Lower lobe of right lung (tissue), 2 donors: ENCODE measurements around the gene ANKRD44. TPM values are rescaled to one million over a fixed set of nuclear protein-coding genes. Genes with fewer than 3 reads are reported as not detected.

Experiments used
- ATAC-seq, 2 donors: fragments of 200-7000 bp; cut with Tn5 transposase; one replicate each; pipeline ENCODE4 v1.9.1; 2020 to 2022; ENCODE audit warnings: mild to moderate bottlenecking in 2 of 2, moderate library complexity in 2 of 2
- DNase-seq: peaks from one replicate; pipeline ENCODE4 v3.0.0-alpha.2; 2020
- H3K27ac ChIP-seq: fragments of 200-600 bp; one replicate; pipeline ENCODE4 v1.8.0; 2022
- H3K27me3 ChIP-seq: fragments of 200-600 bp; one replicate; pipeline ENCODE4 v1.8.0; 2022; ENCODE audit warnings: low read depth
- H3K36me3 ChIP-seq: fragments of 200-600 bp; one replicate; pipeline ENCODE4 v1.8.0; 2022; ENCODE audit warnings: mild to moderate bottlenecking
- H3K4me1 ChIP-seq: fragments of 200-600 bp; one replicate; pipeline ENCODE4 v1.8.0; 2022
- H3K4me3 ChIP-seq: fragments of 200-600 bp; one replicate; pipeline ENCODE4 v1.8.0; 2022; ENCODE audit warnings: mild to moderate bottlenecking
- H3K9me3 ChIP-seq: fragments of 200-600 bp; one replicate; pipeline ENCODE4 v1.8.0; 2022
- intact Hi-C: fragments of 100-400 bp; cut with DNase I; formaldehyde crosslinking; loops from one replicate; pipeline ENCODE4 v1.11.0; 2022
- total RNA-seq: library from RNA; stranded (reverse); fragmentation: NEBNext Ultra II Directional; extraction: Animal tissue kit (Norgen Biotek cat#: 25700); gene quantifications from one replicate; pipeline ENCODE4 v1.2.1, GENCODE V29; 2021
- TF ChIP-seq, protein P1 (sequence below): fragments of 200-600 bp; IDR thresholded peaks from one replicate; pipeline ENCODE4 v1.8.0; 2022; ENCODE audit warnings: antibody characterized with exemption, mild to moderate bottlenecking
- donor health status: DM: no; HTN: yes; CAD: no; lungs with severe emphysema.

The ANKRD44 gene
- total RNA-seq, 1 donor from 2014 or later, result 58.7 TPM

GRCh38 chr2:196944570-196944969 lies 366.0 kb downstream of the ANKRD44 start:
- H3K27me3 ChIP-seq, result no peaks in the 10 kb centered on the region
- H3K27ac ChIP-seq, result no peak overlapping the region
- no peak for ATAC-seq
- H3K4me3 ChIP-seq, result no peak overlapping the region
- no peaks in the 10 kb centered on the region for H3K4me1 ChIP-seq
- intact Hi-C loops, result no loop called here
- DNase-seq, result no peak
- TF ChIP-seq, protein P1, sequence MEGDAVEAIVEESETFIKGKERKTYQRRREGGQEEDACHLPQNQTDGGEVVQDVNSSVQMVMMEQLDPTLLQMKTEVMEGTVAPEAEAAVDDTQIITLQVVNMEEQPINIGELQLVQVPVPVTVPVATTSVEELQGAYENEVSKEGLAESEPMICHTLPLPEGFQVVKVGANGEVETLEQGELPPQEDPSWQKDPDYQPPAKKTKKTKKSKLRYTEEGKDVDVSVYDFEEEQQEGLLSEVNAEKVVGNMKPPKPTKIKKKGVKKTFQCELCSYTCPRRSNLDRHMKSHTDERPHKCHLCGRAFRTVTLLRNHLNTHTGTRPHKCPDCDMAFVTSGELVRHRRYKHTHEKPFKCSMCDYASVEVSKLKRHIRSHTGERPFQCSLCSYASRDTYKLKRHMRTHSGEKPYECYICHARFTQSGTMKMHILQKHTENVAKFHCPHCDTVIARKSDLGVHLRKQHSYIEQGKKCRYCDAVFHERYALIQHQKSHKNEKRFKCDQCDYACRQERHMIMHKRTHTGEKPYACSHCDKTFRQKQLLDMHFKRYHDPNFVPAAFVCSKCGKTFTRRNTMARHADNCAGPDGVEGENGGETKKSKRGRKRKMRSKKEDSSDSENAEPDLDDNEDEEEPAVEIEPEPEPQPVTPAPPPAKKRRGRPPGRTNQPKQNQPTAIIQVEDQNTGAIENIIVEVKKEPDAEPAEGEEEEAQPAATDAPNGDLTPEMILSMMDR, result no peak
- no peaks in the 10 kb centered on the region for H3K36me3 ChIP-seq
- H3K9me3 ChIP-seq, result no peaks in the 10 kb centered on the region

- intact Hi-C loops, result no loop called here
- H3K27me3 ChIP-seq, result no peaks in the 10 kb centered on the region
- DNase-seq (no peak), ATAC-seq (no peak)
- no peaks in the 10 kb centered on the region for H3K4me1 ChIP-seq
- no peaks in the 10 kb centered on the region for H3K36me3 ChIP-seq
- H3K9me3 ChIP-seq, result no peaks in the 10 kb centered on the region
- no peak overlapping the region for H3K27ac ChIP-seq
- H3K4me3 ChIP-seq, result no peak overlapping the region
- TF ChIP-seq, protein P1, result no peak
These were observed 369.0 kb downstream of the ANKRD44 start for GRCh38 chr2:196941398-196942078.

DNA sequence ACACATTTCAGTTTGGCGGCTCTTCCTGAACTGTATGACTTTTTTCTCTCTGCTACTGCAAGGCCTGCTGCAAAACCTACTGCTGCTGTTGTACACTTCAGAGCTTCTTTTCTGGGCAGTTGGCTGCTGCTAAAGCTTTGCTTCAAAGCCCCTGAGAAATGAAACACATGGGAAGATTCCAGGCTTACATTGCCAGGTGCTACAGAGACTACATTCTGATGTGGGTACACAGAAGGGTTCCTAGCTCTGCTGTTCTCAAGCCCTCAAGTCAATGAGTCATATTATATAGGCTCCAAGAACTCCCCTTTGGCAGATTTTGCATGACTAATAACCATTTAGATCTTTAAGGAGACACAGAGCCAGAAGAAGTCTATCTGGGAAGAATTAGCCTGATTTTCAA lies 371.2 kb downstream of the ANKRD44 start:
- TF ChIP-seq, protein P1, result no peak
- Histone ChIP-seq H3K4me3 (no peak overlapping the region), H3K9me3 (no peaks in the 10 kb centered on the region), H3K27ac (no peak overlapping the region), H3K4me1 (no peaks in the 10 kb centered on the region), H3K36me3 (no peaks in the 10 kb centered on the region), H3K27me3 (no peaks in the 10 kb centered on the region)
- no peak for ATAC-seq
- DNase-seq, result no peak
- intact Hi-C loops, result no loop called here

Other genes starting within 250 kb of the ANKRD44 start
- gene SF3B1, start 124.2 kb upstream of the ANKRD44 start, total RNA-seq, result 230 TPM
- gene COQ10B, start 142.8 kb upstream of the ANKRD44 start, total RNA-seq, result 24.3 TPM
- 150 TPM for gene HSPD1, start 189.1 kb upstream of the ANKRD44 start, total RNA-seq
- 65.3 TPM for gene HSPE1, start 189.6 kb upstream of the ANKRD44 start, total RNA-seq
- gene MOB4, start 205.3 kb upstream of the ANKRD44 start, total RNA-seq, result 21.3 TPM